ENCODE data around the gene RUNX2. TPM values are rescaled to one million over a fixed set of nuclear protein-coding genes. Genes with fewer than 3 reads are reported as not detected.
A peak's percentile ranks its signal among the peaks of the same experiment; 100 is the strongest.

RUNX2 gene
- total and polyA plus RNA-seq, 9 donors, result 0.34 to 2.0 (median 0.67) TPM

- Histone ChIP-seq H3K4me3 (ENCODE audit: low read length) (peak overlapping the region; percentile 55), H3K4me1 (ENCODE audit: control insufficient read depth, insufficient read depth, low read length) (peaks cover 40% of the 10 kb centered on the region), H3K27me3 (ENCODE audit: control insufficient read depth, insufficient read depth, low read length) (peaks cover 62% of the 10 kb centered on the region), H3K36me3 (ENCODE audit: control insufficient read depth, insufficient read depth, low read length) (no peaks in the 10 kb centered on the region), H3K27ac (ENCODE audit: low read length) (no peak overlapping the region), H3K9me3 (replicated peaks; ENCODE audit: control insufficient read depth, low read depth, low read length) (no peaks in the 10 kb centered on the region)
- no peak for DNase-seq
- WGBS (ENCODE audit: insufficient coverage), result 0% methylated on average over 4 of the region's 19 CpGs
Observed at GRCh38 chr6:45420909-45421708, 93.0 kb downstream of the RUNX2 start.

- peaks cover 64% of the 10 kb centered on the region for H3K27me3 ChIP-seq (ENCODE audit: control insufficient read depth, insufficient read depth, low read length)
- WGBS (ENCODE audit: insufficient coverage), result under 1% methylated on average over 83 of the region's 83 CpGs
Observed at GRCh38 chr6:45421709-45422502, 93.8 kb downstream of the RUNX2 start.

GRCh38 chr6:45422503-45423110 is 94.5 kb downstream of the RUNX2 start:
- Histone ChIP-seq H3K27ac (ENCODE audit: low read length) (no peak overlapping the region), H3K27me3 (ENCODE audit: control insufficient read depth, insufficient read depth, low read length) (peaks cover 64% of the 10 kb centered on the region), H3K9me3 (replicated peaks; ENCODE audit: control insufficient read depth, low read depth, low read length) (no peaks in the 10 kb centered on the region), H3K36me3 (ENCODE audit: control insufficient read depth, insufficient read depth, low read length) (no peaks in the 10 kb centered on the region), H3K4me3 (ENCODE audit: low read length) (peak overlapping the region; percentile 54), H3K4me1 (ENCODE audit: control insufficient read depth, insufficient read depth, low read length) (peaks cover 40% of the 10 kb centered on the region)
- WGBS (ENCODE audit: insufficient coverage), result 0% methylated on average over 52 of the region's 55 CpGs
- peak; percentile 42 for DNase-seq

More at GRCh38 chr6:45421709-45422502, 93.8 kb downstream of the RUNX2 start:
- DNase-seq, result peak; percentile 71
- Histone ChIP-seq H3K9me3 (replicated peaks; ENCODE audit: control insufficient read depth, low read depth, low read length) (no peaks in the 10 kb centered on the region), H3K4me1 (ENCODE audit: control insufficient read depth, insufficient read depth, low read length) (peaks cover 40% of the 10 kb centered on the region), H3K27ac (ENCODE audit: low read length) (no peak overlapping the region), H3K36me3 (ENCODE audit: control insufficient read depth, insufficient read depth, low read length) (no peaks in the 10 kb centered on the region), H3K4me3 (ENCODE audit: low read length) (peak overlapping the region; percentile 55)

GRCh38 chr6:45423111-45423823 is 95.1 kb downstream of the RUNX2 start:
- peaks cover 62% of the 10 kb centered on the region for H3K27me3 ChIP-seq (ENCODE audit: control insufficient read depth, insufficient read depth, low read length)
- no peaks in the 10 kb centered on the region for H3K9me3 ChIP-seq (replicated peaks; ENCODE audit: control insufficient read depth, low read depth, low read length)
- peaks cover 40% of the 10 kb centered on the region for H3K4me1 ChIP-seq (ENCODE audit: control insufficient read depth, insufficient read depth, low read length)
- H3K27ac ChIP-seq (ENCODE audit: low read length), result no peak overlapping the region
- no peaks in the 10 kb centered on the region for H3K36me3 ChIP-seq (ENCODE audit: control insufficient read depth, insufficient read depth, low read length)
- peak; percentile 29 for DNase-seq
- WGBS (ENCODE audit: insufficient coverage), result under 1% methylated on average over 62 of the region's 62 CpGs
- peak overlapping the region; percentile 54 for H3K4me3 ChIP-seq (ENCODE audit: low read length)

- no peaks in the 10 kb centered on the region for H3K36me3 ChIP-seq (ENCODE audit: control insufficient read depth, insufficient read depth, low read length)
- H3K9me3 ChIP-seq (replicated peaks; ENCODE audit: control insufficient read depth, low read depth, low read length), result no peaks in the 10 kb centered on the region
- WGBS (ENCODE audit: insufficient coverage), result 21% methylated on average over 22 of the region's 38 CpGs
- H3K4me1 ChIP-seq (ENCODE audit: control insufficient read depth, insufficient read depth, low read length), result peaks cover 40% of the 10 kb centered on the region
- DNase-seq, result peak; percentile 16
- no peak overlapping the region for H3K27ac ChIP-seq (ENCODE audit: low read length)
- H3K27me3 ChIP-seq (ENCODE audit: control insufficient read depth, insufficient read depth, low read length), result peaks cover 59% of the 10 kb centered on the region
- H3K4me3 ChIP-seq (ENCODE audit: low read length), result peak overlapping the region; percentile 54
Observed at GRCh38 chr6:45423824-45424450, 95.8 kb downstream of the RUNX2 start.

GRCh38 chr6:45424451-45424861 is 96.3 kb downstream of the RUNX2 start:
- no CpG with 5 or more reads among the region's 6 CpGs for WGBS (ENCODE audit: insufficient coverage)
- peaks cover 38% of the 10 kb centered on the region for H3K4me1 ChIP-seq (ENCODE audit: control insufficient read depth, insufficient read depth, low read length)
- H3K9me3 ChIP-seq (replicated peaks; ENCODE audit: control insufficient read depth, low read depth, low read length), result no peaks in the 10 kb centered on the region

GRCh38 chr6:45426251-45426650 is 98.1 kb downstream of the RUNX2 start:
- Histone ChIP-seq H3K36me3 (ENCODE audit: control insufficient read depth, insufficient read depth, low read length) (no peaks in the 10 kb centered on the region), H3K27ac (ENCODE audit: low read length) (no peak overlapping the region), H3K27me3 (ENCODE audit: control insufficient read depth, insufficient read depth, low read length) (peaks cover 38% of the 10 kb centered on the region), H3K9me3 (replicated peaks; ENCODE audit: control insufficient read depth, low read depth, low read length) (no peaks in the 10 kb centered on the region), H3K4me1 (ENCODE audit: control insufficient read depth, insufficient read depth, low read length) (peaks cover 22% of the 10 kb centered on the region), H3K4me3 (ENCODE audit: low read length) (no peak overlapping the region)
- no peak for DNase-seq
- WGBS (ENCODE audit: insufficient coverage), result 79% methylated on average over 2 of the region's 4 CpGs

More at GRCh38 chr6:45424451-45424861, 96.3 kb downstream of the RUNX2 start:
- Histone ChIP-seq H3K27me3 (ENCODE audit: control insufficient read depth, insufficient read depth, low read length) (peaks cover 55% of the 10 kb centered on the region), H3K27ac (ENCODE audit: low read length) (no peak overlapping the region), H3K36me3 (ENCODE audit: control insufficient read depth, insufficient read depth, low read length) (no peaks in the 10 kb centered on the region), H3K4me3 (ENCODE audit: low read length) (peak overlapping the region; percentile 11)
- DNase-seq, result no peak

GRCh38 chr6:45427726-45428125 is 99.6 kb downstream of the RUNX2 start:
- Histone ChIP-seq H3K4me3 (ENCODE audit: low read length) (no peak overlapping the region), H3K9me3 (replicated peaks; ENCODE audit: control insufficient read depth, low read depth, low read length) (no peaks in the 10 kb centered on the region), H3K27ac (ENCODE audit: low read length) (no peak overlapping the region), H3K27me3 (ENCODE audit: control insufficient read depth, insufficient read depth, low read length) (peaks cover 25% of the 10 kb centered on the region), H3K36me3 (ENCODE audit: control insufficient read depth, insufficient read depth, low read length) (no peaks in the 10 kb centered on the region), H3K4me1 (ENCODE audit: control insufficient read depth, insufficient read depth, low read length) (peaks cover 10% of the 10 kb centered on the region)
- no CpG with 5 or more reads among the region's 2 CpGs for WGBS (ENCODE audit: insufficient coverage)
- DNase-seq, result no peak

GRCh38 chr6:45428727-45429126 is 100.6 kb downstream of the RUNX2 start:
- Histone ChIP-seq H3K27ac (ENCODE audit: low read length) (no peak overlapping the region), H3K9me3 (replicated peaks; ENCODE audit: control insufficient read depth, low read depth, low read length) (no peaks in the 10 kb centered on the region), H3K4me1 (ENCODE audit: control insufficient read depth, insufficient read depth, low read length) (peaks cover under 1% of the 10 kb centered on the region), H3K27me3 (ENCODE audit: control insufficient read depth, insufficient read depth, low read length) (peaks cover 15% of the 10 kb centered on the region), H3K36me3 (ENCODE audit: control insufficient read depth, insufficient read depth, low read length) (no peaks in the 10 kb centered on the region), H3K4me3 (ENCODE audit: low read length) (no peak overlapping the region)
- WGBS (ENCODE audit: insufficient coverage), result no CpG with 5 or more reads among the region's 2 CpGs
- no peak for DNase-seq
